Erythroblast (primary cell): ENCODE results near the gene ARX.

Source experiments
- DNase-seq, 2 experiments: peaks; one replicate each; lab custom pipeline; 2025; lab: John Stamatoyannopoulos, UW
- GATA1 ChIP-seq: IDR thresholded peaks from 2 replicates; pipeline ENCODE4 v1.6.1; 2011; ENCODE audit warnings: low read depth, mild to moderate bottlenecking, control low read depth, low read length, moderate library complexity
- POLR2A ChIP-seq: IDR thresholded peaks from 2 replicates; pipeline ENCODE4 v1.6.1; 2011; ENCODE audit warnings: mild to moderate bottlenecking, low read length

The ARX gene

GRCh38 chrX:25022499-25023325 lies 6.9 kb upstream of the ARX start:
- TF ChIP-seq GATA1: no peak
- no peak for TF ChIP-seq POLR2A
- peak in 1 of 2 experiments; percentile 1 for DNase-seq

- DNase-seq: peak; percentile 13 to 42
Measured at GRCh38 chrX:25020905-25021449, 5.2 kb upstream of the ARX start.

GRCh38 chrX:25020391-25020904 lies 4.7 kb upstream of the ARX start:
- no peak for TF ChIP-seq GATA1
- no peak for DNase-seq

More at GRCh38 chrX:25020905-25021449, 5.2 kb upstream of the ARX start:
- TF ChIP-seq POLR2A (no peak), GATA1 (no peak)

GRCh38 chrX:25019707-25020390 lies 4.1 kb upstream of the ARX start:
- no peak for DNase-seq
- no peak for TF ChIP-seq GATA1
- TF ChIP-seq POLR2A: no peak

GRCh38 chrX:25018682-25019081 lies 2.9 kb upstream of the ARX start:
- TF ChIP-seq GATA1 (no peak), POLR2A (no peak)
- no peak for DNase-seq

- no peak for DNase-seq
- no peak for TF ChIP-seq GATA1
Measured at GRCh38 chrX:25017667-25018247, 2.0 kb upstream of the ARX start.

GRCh38 chrX:25016938-25017598 lies 1.3 kb upstream of the ARX start:
- TF ChIP-seq POLR2A (no peak), GATA1 (no peak)
- no peak for DNase-seq

- no peak for DNase-seq
- TF ChIP-seq GATA1 (no peak), POLR2A (no peak)
Measured at GRCh38 chrX:25016361-25016671, 551 bp upstream of the ARX start.

GRCh38 chrX:25014366-25014838 lies 1.4 kb downstream of the ARX start:
- TF ChIP-seq POLR2A: no peak
- no peak for DNase-seq

- DNase-seq: peak; percentile 16 to 38
- no peak for TF ChIP-seq GATA1
Measured at GRCh38 chrX:25013632-25014365, 2.0 kb downstream of the ARX start.

GRCh38 chrX:25012793-25013631 lies 2.8 kb downstream of the ARX start:
- TF ChIP-seq POLR2A (no peak), GATA1 (no peak)
- DNase-seq: peak; percentile 14 to 16

GRCh38 chrX:25012433-25012735 lies 3.4 kb downstream of the ARX start:
- peak in 1 of 2 experiments; percentile 10 for DNase-seq
- TF ChIP-seq POLR2A (no peak), GATA1 (no peak)
